A673 (cell line): Measurements from ENCODE around the gene LPCAT2. TPM values are rescaled to one million over a fixed set of nuclear protein-coding genes. Genes with fewer than 3 reads are reported as not detected.

Experiments
- BruUV-seq: library from RNA; stranded (reverse); fragments of 400-500 nt; replicated peaks from 2 replicates; lab custom pipeline; 2021; lab: Mats Ljungman, UMichigan
- CTCF ChIA-PET: fragments of 300-600 bp; sonication (Branson Sonifier 250); formaldehyde crosslinking; loops from one replicate; lab custom pipeline; 2022; ENCODE audit warnings: antibody characterized with exemption; lab: Charles Lee
- POLR2A ChIA-PET: fragments of 300-600 bp; sonication (Branson Sonifier 250); formaldehyde crosslinking; loops from one replicate; lab custom pipeline; 2022; ENCODE audit warnings: antibody characterized with exemption; ENCODE audit not compliant: low non-redundant PET; lab: Charles Lee
- DNase-seq: peaks from one replicate; pipeline ENCODE4 v3.0.0-alpha.2; 2015; ENCODE audit warnings: low spot score
- H3K27ac ChIP-seq: fragments of 200-600 bp; sonication (generic); 2 replicates; pipeline ENCODE4 v1.5.1; 2016; ENCODE audit warnings: mixed run types, low read depth, mild to moderate bottlenecking, mixed read lengths, antibody characterized with exemption, low read length; ENCODE audit not compliant: poor library complexity, severe bottlenecking
- H3K27me3 ChIP-seq: fragments of 200-600 bp; sonication (generic); replicated peaks from 2 replicates; pipeline ENCODE4 v1.6.1; 2017; ENCODE audit warnings: mixed run types, low read depth, mild to moderate bottlenecking, mixed read lengths, antibody characterized with exemption, low read length; ENCODE audit not compliant: insufficient read depth, poor library complexity
- H3K36me3 ChIP-seq: fragments of 200-600 bp; sonication (generic); 2 replicates; pipeline ENCODE4 v1.6.1; 2016; ENCODE audit warnings: mixed run types, mild to moderate bottlenecking, mixed read lengths, antibody characterized with exemption, low read length; ENCODE audit not compliant: insufficient read depth, poor library complexity, severe bottlenecking
- H3K4me1 ChIP-seq: fragments of 200-600 bp; sonication (generic); 2 replicates; pipeline ENCODE4 v1.6.1; 2017; ENCODE audit warnings: mixed run types, mild to moderate bottlenecking, mixed read lengths, antibody characterized with exemption, low read length; ENCODE audit not compliant: insufficient read depth, poor library complexity, severe bottlenecking
- H3K4me3 ChIP-seq: fragments of 200-600 bp; sonication (generic); 2 replicates; pipeline ENCODE4 v1.5.1; 2016; ENCODE audit warnings: low read depth, mixed run types, mild to moderate bottlenecking, mixed read lengths, low read length; ENCODE audit not compliant: poor library complexity, severe bottlenecking
- H3K9me3 ChIP-seq: fragments of 200-600 bp; sonication (generic); 2 replicates; pipeline ENCODE4 v1.6.1; 2016; ENCODE audit warnings: mixed run types, low read depth, mild to moderate bottlenecking, mixed read lengths, antibody characterized with exemption, low read length; ENCODE audit not compliant: poor library complexity, severe bottlenecking
- CTCF ChIP-seq: fragments of 300-800, 200-600 bp; sonication (generic); conservative IDR thresholded peaks from 2 replicates; pipeline ENCODE4 v1.5.1; 2017; ENCODE audit warnings: low read depth, mild to moderate bottlenecking, antibody characterized with exemption, low read length, moderate library complexity, mixed read lengths
- EZH2 ChIP-seq: fragments of 200-600 bp; sonication (generic); IDR thresholded peaks from 2 replicates; pipeline ENCODE4 v1.6.1; 2017; ENCODE audit warnings: borderline replicate concordance, low read depth, mild to moderate bottlenecking, mixed read lengths, antibody characterized with exemption, low read length; ENCODE audit not compliant: poor library complexity, severe bottlenecking
- intact Hi-C: fragments of 100-400 bp; cut with micrococcal nuclease; formaldehyde crosslinking; loops from one replicate; pipeline ENCODE4 v1.10.0; 2022; ENCODE audit not compliant: unreplicated experiment
- total RNA-seq: library from RNA; stranded (reverse); gene quantifications from 2 replicates; pipeline ENCODE4 v1.2.3, GENCODE V29; 2021

The LPCAT2 gene
- total RNA-seq, 1 experiment from 2014 or later = 8.2 TPM

GRCh38 chr16:55539049-55539448, 30.2 kb downstream of the LPCAT2 start:
- H3K27me3 ChIP-seq = no peaks in the 10 kb centered on the region
- intact Hi-C loops = no loop called here
- H3K9me3 ChIP-seq = no peaks in the 10 kb centered on the region
- no peak overlapping the region for H3K4me3 ChIP-seq
- DNase-seq = no peak
- no peaks in the 10 kb centered on the region for H3K4me1 ChIP-seq
- H3K27ac ChIP-seq = no peak overlapping the region
- no peak for TF ChIP-seq EZH2
- no peak for TF ChIP-seq CTCF
- H3K36me3 ChIP-seq = no peaks in the 10 kb centered on the region
- POLR2A ChIA-PET = no interaction called here
- CTCF ChIA-PET = no interaction called here
- BruUV-seq = no TSS peak

GRCh38 chr16:55539488-55539887, 30.6 kb downstream of the LPCAT2 start:
- H3K9me3 ChIP-seq = no peaks in the 10 kb centered on the region
- DNase-seq = no peak
- no peak overlapping the region for H3K27ac ChIP-seq
- H3K36me3 ChIP-seq = no peaks in the 10 kb centered on the region
- H3K27me3 ChIP-seq = no peaks in the 10 kb centered on the region
- ChIA-PET POLR2A (no interaction called here), CTCF (interaction anchor here (0.8 kb wide), 1 partner anchor 75 kb away, joined by 3 read pairs; no protein-coding TSS in a partner anchor)
- BruUV-seq = no TSS peak
- H3K4me1 ChIP-seq = no peaks in the 10 kb centered on the region
- H3K4me3 ChIP-seq = no peak overlapping the region
- intact Hi-C loops = no loop called here
- TF ChIP-seq EZH2 (no peak), CTCF (no peak)

GRCh38 chr16:55540221-55540620, 31.3 kb downstream of the LPCAT2 start:
- intact Hi-C loops = loop anchor here (5.0 kb wide), 1 partner anchor 162 kb away; no protein-coding TSS in a partner anchor
- no peaks in the 10 kb centered on the region for H3K9me3 ChIP-seq
- no peaks in the 10 kb centered on the region for H3K36me3 ChIP-seq
- H3K27ac ChIP-seq = no peak overlapping the region
- CTCF ChIA-PET = interaction anchor here (0.8 kb wide), 1 partner anchor 75 kb away, joined by 3 read pairs; no protein-coding TSS in a partner anchor
- POLR2A ChIA-PET = no interaction called here
- no peaks in the 10 kb centered on the region for H3K27me3 ChIP-seq
- BruUV-seq = no TSS peak
- no peaks in the 10 kb centered on the region for H3K4me1 ChIP-seq
- DNase-seq = no peak
- TF ChIP-seq CTCF = no peak
- TF ChIP-seq EZH2 = no peak
- no peak overlapping the region for H3K4me3 ChIP-seq
